ENCODE data around the gene RAB24.

Gene RAB24

GRCh38 chr5:177336603-177337494, 33.3 kb upstream of the RAB24 start:
- H3K4me3 ChIP-seq (ENCODE audit: low read length), result no peak overlapping the region
- DNase-seq (ENCODE audit: low read depth), result no peak
- TF ChIP-seq CTCF (conservative IDR thresholded peaks at IDR 0.05; ENCODE audit: low read length), result no peak

DNA sequence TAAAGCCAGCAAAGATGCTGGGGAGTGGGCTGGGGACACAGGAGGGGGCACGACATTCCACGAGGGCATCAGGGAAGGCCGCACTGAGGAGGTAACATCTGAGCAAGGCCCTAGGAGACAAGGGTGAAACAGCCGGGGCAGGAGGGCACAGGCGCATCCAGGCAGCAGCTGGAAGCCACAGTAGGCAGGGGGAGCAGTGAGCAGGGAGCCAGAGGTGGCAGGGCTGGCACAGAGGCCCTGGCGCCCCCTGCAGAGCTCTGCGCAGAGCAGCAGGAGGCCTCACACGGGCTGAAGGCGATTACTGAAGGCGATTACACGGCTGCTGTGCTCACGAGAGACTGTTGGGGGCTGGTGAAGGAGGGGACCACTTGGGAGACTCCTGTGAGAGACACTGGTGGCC, 32.6 kb upstream of the RAB24 start:
- TF ChIP-seq CTCF (conservative IDR thresholded peaks at IDR 0.05; ENCODE audit: low read length), result 0 out of 2 replicates have a peak, but pooled peaks have one; percentile 2
- DNase-seq (ENCODE audit: low read depth), result no peak
- no peak overlapping the region for H3K4me3 ChIP-seq (ENCODE audit: low read length)

DNA sequence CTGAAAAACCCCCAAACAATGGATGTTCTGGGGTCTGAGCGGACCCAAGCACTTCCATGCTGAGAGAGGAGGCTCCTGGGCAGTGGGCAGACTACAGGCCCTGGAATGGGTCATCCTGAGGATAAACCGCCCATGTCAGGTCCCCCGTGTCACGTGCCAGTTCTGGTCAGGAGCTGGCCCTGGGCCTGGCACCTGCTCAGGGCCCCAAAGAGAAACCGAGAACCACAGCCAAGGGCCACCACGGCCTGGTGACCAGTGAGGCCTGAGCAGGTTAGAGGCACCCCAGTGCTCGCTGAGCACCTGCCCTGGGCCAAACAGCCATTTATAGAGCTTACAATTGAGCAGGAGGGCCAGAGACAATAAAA, 32.2 kb upstream of the RAB24 start:
- DNase-seq (ENCODE audit: low read depth), result no peak
- no peak overlapping the region for H3K4me3 ChIP-seq (ENCODE audit: low read length)
- no peak for TF ChIP-seq CTCF (conservative IDR thresholded peaks at IDR 0.05; ENCODE audit: low read length)

- H3K4me3 ChIP-seq (ENCODE audit: low read length), result no peak overlapping the region
- no peak for TF ChIP-seq CTCF (conservative IDR thresholded peaks at IDR 0.05; ENCODE audit: low read length)
- no peak for DNase-seq (ENCODE audit: low read depth)
These were observed 31.5 kb upstream of the RAB24 start for GRCh38 chr5:177334781-177335700.

- no peak for TF ChIP-seq CTCF (conservative IDR thresholded peaks at IDR 0.05; ENCODE audit: low read length)
- DNase-seq (ENCODE audit: low read depth), result no peak
- H3K4me3 ChIP-seq (ENCODE audit: low read length), result no peak overlapping the region
These were observed 30.6 kb upstream of the RAB24 start for GRCh38 chr5:177334155-177334551.

DNA sequence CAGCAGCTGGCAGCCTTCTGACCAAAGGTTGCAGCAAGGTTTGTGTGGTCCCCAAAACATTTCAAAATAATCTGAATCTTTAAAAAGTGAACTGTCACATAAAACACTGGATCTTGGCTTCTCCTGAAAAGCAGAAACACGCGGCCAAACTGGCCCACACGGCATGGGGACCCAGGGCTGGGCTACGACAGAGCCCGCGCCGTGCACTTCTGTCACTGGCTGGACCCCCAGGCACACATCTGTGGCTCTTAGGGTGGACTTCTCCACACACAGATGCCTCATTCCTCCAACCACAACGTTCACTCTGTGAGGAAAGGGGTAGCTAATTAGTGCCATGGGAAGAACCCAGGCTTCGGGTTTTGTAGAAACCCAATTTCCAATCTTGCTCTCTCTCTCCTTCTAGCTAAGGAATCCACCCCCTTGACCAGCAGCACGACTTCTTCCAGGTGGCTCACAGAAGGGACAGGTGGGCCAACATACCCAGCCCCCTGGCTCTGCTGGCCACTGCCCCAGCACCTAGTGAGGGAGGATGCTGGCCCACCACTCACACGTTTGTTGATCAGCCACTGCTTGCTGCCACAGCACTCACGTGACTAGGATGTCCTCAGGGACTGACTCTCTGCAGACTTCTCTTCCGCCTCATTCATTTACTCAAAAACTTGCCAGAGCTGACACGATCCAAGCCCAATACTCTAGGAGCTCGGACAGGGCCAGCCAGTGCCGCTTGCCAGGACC, 30.1 kb upstream of the RAB24 start:
- no peak overlapping the region for H3K4me3 ChIP-seq (ENCODE audit: low read length)
- no peak for DNase-seq (ENCODE audit: low read depth)
- TF ChIP-seq CTCF (conservative IDR thresholded peaks at IDR 0.05; ENCODE audit: low read length), result no peak
